ENCODE data around the gene NPL. TPM values are rescaled to one million over a fixed set of nuclear protein-coding genes. Genes with fewer than 3 reads are reported as not detected.

Gene NPL
- polyA plus RNA-seq, 1 of the 3 experiments (the other 2 are of a cell fraction) = 1.5 TPM

GRCh38 chr1:182848736-182849135, 59.2 kb downstream of the NPL start:
- WGBS (ENCODE audit: low lambda C conversion rate) = 95% methylated on average over 2 of the region's 2 CpGs
- Histone ChIP-seq H4K20me1 (ENCODE audit: insufficient read depth) (peaks cover 98% of the 10 kb centered on the region), H3K4me1 (ENCODE audit: control insufficient read depth in 1 of 2, insufficient read depth in 2 of 2, low read depth in 1 of 2, low read length in 1 of 2) (peaks cover 0 to 5% of the 10 kb centered on the region in 2 experiments; a peak in 1 of 4 replicates)

GRCh38 chr1:182850319-182850718, 60.7 kb downstream of the NPL start:
- H3K9me2 ChIP-seq = no peaks in the 10 kb centered on the region
- H3K4me3 ChIP-seq (ENCODE audit: low read depth in 2 of 2, low read length in 1 of 2) = no peak overlapping the region
- WGBS (ENCODE audit: low lambda C conversion rate) = 98% methylated on average over 4 of the region's 4 CpGs
- peaks cover 100% of the 10 kb centered on the region for H3K79me2 ChIP-seq (ENCODE audit: insufficient read depth)
- POLR2A ChIA-PET = no interaction called here
- H3K27ac ChIP-seq (ENCODE audit: low read depth in 2 of 2, low read length in 1 of 2) = no peak overlapping the region
- H3K27me3 ChIP-seq (ENCODE audit: insufficient read depth) = no peaks in the 10 kb centered on the region
- no peaks in the 10 kb centered on the region for H3K9me3 ChIP-seq
- peaks cover 98% of the 10 kb centered on the region for H4K20me1 ChIP-seq (ENCODE audit: insufficient read depth)
- no peak overlapping the region for H3K9ac ChIP-seq
- H3K36me3 ChIP-seq (replicated peaks in 1 of 2; ENCODE audit: control insufficient read depth in 1 of 2, insufficient read depth in 2 of 2, low read length in 1 of 2) = peaks cover 95 to 100% of the 10 kb centered on the region in 2 experiments
- H3F3A ChIP-seq (replicated peaks; ENCODE audit: insufficient read depth) = peaks cover 22% of the 10 kb centered on the region
- CTCF ChIA-PET = no interaction called here
- H3K4me2 ChIP-seq = no peak overlapping the region
- peaks cover 0 to 5% of the 10 kb centered on the region in 2 experiments; a peak in 1 of 4 replicates for H3K4me1 ChIP-seq (ENCODE audit: control insufficient read depth in 1 of 2, insufficient read depth in 2 of 2, low read depth in 1 of 2, low read length in 1 of 2)
- DNase-seq = no peak
- H2AFZ ChIP-seq (ENCODE audit: low read depth) = no peak overlapping the region
- TF ChIP-seq NFIC (IDR thresholded peaks at IDR 0.05; ENCODE audit: borderline replicate concordance) (no peak), TEAD4 (IDR thresholded peaks at IDR 0.05; ENCODE audit: borderline replicate concordance, insufficient read depth) (no peak), GABPA (IDR thresholded peaks at IDR 0.05; ENCODE audit: low read depth) (no peak), ELF1 (IDR thresholded peaks at IDR 0.05) (no peak), JUND (IDR thresholded peaks at IDR 0.05) (no peak), IRF3 (IDR thresholded peaks at IDR 0.05; ENCODE audit: low read depth, low read length) (no peak), FOSL2 (IDR thresholded peaks at IDR 0.05; ENCODE audit: borderline replicate concordance, low read depth) (no peak), TCF12 (IDR thresholded peaks at IDR 0.05) (no peak), MXI1 (IDR thresholded peaks at IDR 0.05; ENCODE audit: low read depth, low read length) (no peak), MEF2A (IDR thresholded peaks at IDR 0.05; ENCODE audit: borderline replicate concordance, low read depth) (no peak), TAF1 (IDR thresholded peaks at IDR 0.05; ENCODE audit: borderline replicate concordance, low read depth, low read length) (no peak), GATA2 (CRISPR knock-in tag; IDR thresholded peaks at IDR 0.05) (no peak)

More at GRCh38 chr1:182848736-182849135, 59.2 kb downstream of the NPL start:
- Histone ChIP-seq H3K9me2 (no peaks in the 10 kb centered on the region), H3K9ac (no peak overlapping the region), H3K27ac (ENCODE audit: low read depth in 2 of 2, low read length in 1 of 2) (no peak overlapping the region), H3K9me3 (no peaks in the 10 kb centered on the region), H3K79me2 (ENCODE audit: insufficient read depth) (peaks cover 100% of the 10 kb centered on the region), H2AFZ (ENCODE audit: low read depth) (no peak overlapping the region), H3K4me3 (ENCODE audit: low read depth in 2 of 2, low read length in 1 of 2) (no peak overlapping the region), H3F3A (replicated peaks; ENCODE audit: insufficient read depth) (peaks cover 18% of the 10 kb centered on the region), H3K4me2 (no peak overlapping the region), H3K27me3 (ENCODE audit: insufficient read depth) (no peaks in the 10 kb centered on the region), H3K36me3 (replicated peaks in 1 of 2; ENCODE audit: control insufficient read depth in 1 of 2, insufficient read depth in 2 of 2, low read length in 1 of 2) (peaks cover 88 to 100% of the 10 kb centered on the region in 2 experiments)
- TF ChIP-seq FOSL2 (IDR thresholded peaks at IDR 0.05; ENCODE audit: borderline replicate concordance, low read depth) (no peak), MAX (IDR thresholded peaks at IDR 0.05; ENCODE audit: low read depth) (no peak), TEAD4 (IDR thresholded peaks at IDR 0.05; ENCODE audit: borderline replicate concordance, insufficient read depth) (no peak), PBX3 (IDR thresholded peaks at IDR 0.05) (no peak), POLR2AphosphoS5 (IDR thresholded peaks at IDR 0.05; ENCODE audit: low read depth, low read length) (no peak), GATA2 (CRISPR knock-in tag; IDR thresholded peaks at IDR 0.05) (no peak)
- CTCF ChIA-PET = no interaction called here
- no peak for DNase-seq
- POLR2A ChIA-PET = no interaction called here
